ENCODE results near the gene SKA1. TPM values are rescaled to one million over a fixed set of nuclear protein-coding genes. Genes with fewer than 3 reads are reported as not detected.

Gene SKA1
- total and polyA plus RNA-seq, 2 of the 13 experiments (the other 11 are each of a cell fraction or from before 2014, with no cell fraction given): 5.3 to 21.3 TPM

- TF ChIP-seq ZNF576 (CRISPR knock-in tag; IDR thresholded peaks at IDR 0.05): no peak
- no peak for TF ChIP-seq ZNF10 (CRISPR knock-in tag; IDR thresholded peaks at IDR 0.05; ENCODE audit: borderline replicate concordance, low read depth)
- no peak for TF ChIP-seq SRSF1 (optimal IDR thresholded peaks at IDR 0.05; ENCODE audit: low read depth, low read length)
- TF ChIP-seq ZNF235 (CRISPR knock-in tag; IDR thresholded peaks at IDR 0.05; ENCODE audit: borderline replicate concordance): no peak
- no peak for TF ChIP-seq CREM (IDR thresholded peaks at IDR 0.05)
- no peak for TF ChIP-seq CREM (CRISPR knock-in tag; IDR thresholded peaks at IDR 0.05)
- 0 out of 2 replicates have a peak, but pooled peaks have one; percentile 31 for TF ChIP-seq KAT8 (CRISPR knock-in tag; IDR thresholded peaks at IDR 0.05)
- TF ChIP-seq KLF13 (CRISPR knock-in tag; IDR thresholded peaks at IDR 0.05): no peak
- TF ChIP-seq NFE2 (CRISPR knock-in tag; IDR thresholded peaks at IDR 0.05): no peak
- peak in 1 of 2 experiments; percentile 36; a peak in 1 of 4 replicates for TF ChIP-seq NR2F1 (CRISPR knock-in tag; IDR thresholded peaks at IDR 0.05)
- no peak for TF ChIP-seq HMGXB3 (CRISPR knock-in tag; IDR thresholded peaks at IDR 0.05; ENCODE audit: borderline replicate concordance)
- TF ChIP-seq REL (CRISPR knock-in tag; conservative IDR thresholded peaks at IDR 0.05): no peak
- TF ChIP-seq ZNF770 (CRISPR knock-in tag; IDR thresholded peaks at IDR 0.05): no peak
- no peak for TF ChIP-seq ZNF367 (CRISPR knock-in tag; IDR thresholded peaks at IDR 0.05; ENCODE audit: borderline replicate concordance)
- no peak for TF ChIP-seq NR3C1 (CRISPR knock-in tag; IDR thresholded peaks at IDR 0.05)
- TF ChIP-seq HNF1A (IDR thresholded peaks at IDR 0.05; ENCODE audit: low read depth): no peak
- no peak for TF ChIP-seq HNF1A (CRISPR knock-in tag; IDR thresholded peaks at IDR 0.05; ENCODE audit: borderline replicate concordance)
- no peak for TF ChIP-seq KLF9 (CRISPR knock-in tag; IDR thresholded peaks at IDR 0.05; ENCODE audit: low read depth)
- no peak for TF ChIP-seq AGO2 (optimal IDR thresholded peaks at IDR 0.05; ENCODE audit: low read depth, low read length)
- TF ChIP-seq PCBP2 (optimal IDR thresholded peaks at IDR 0.05; ENCODE audit: low read depth, low read length, poor library complexity, severe bottlenecking): no peak
These were observed 27.0 kb downstream of the SKA1 start (continued) for GRCh38 chr18:50401888-50402287.
